Measurements from ENCODE around the gene GSG1L.

- TF ChIP-seq CTCF (IDR thresholded peaks at IDR 0.05; ENCODE audit: insufficient read depth, low read length) (no peak), REST (IDR thresholded peaks at IDR 0.05; ENCODE audit: insufficient replicate concordance, low read depth) (no peak), POLR2AphosphoS5 (IDR thresholded peaks at IDR 0.05; ENCODE audit: low read depth) (no peak), GABPA (IDR thresholded peaks at IDR 0.05; ENCODE audit: low read depth) (no peak)
These were observed 96.8 kb downstream of the GSG1L start for GRCh38 chr16:27966756-27967155.

Data from HL-60 (cell line).